Vagina (tissue), 2 donors: ENCODE results near the gene C20orf202. TPM values are rescaled to one million over a fixed set of nuclear protein-coding genes. Genes with fewer than 3 reads are reported as not detected.

Source experiments
- DNase-seq, 2 donors: peaks; one replicate each; pipeline ENCODE4 v3.0.0-alpha.2; 2017; ENCODE audit errors: extremely low spot score in 2 of 2
- H3K27ac ChIP-seq: fragments of 200-600 bp; sonication (generic); one replicate; pipeline ENCODE4 v1.5.1; 2019
- H3K27me3 ChIP-seq: fragments of 200-600 bp; sonication (generic); one replicate; pipeline ENCODE4 v1.5.1; 2019
- H3K36me3 ChIP-seq, 2 donors: fragments of 200-600 bp; sonication (generic); one replicate each; pipeline ENCODE4 v1.5.1; 2017 to 2019
- H3K4me1 ChIP-seq: fragments of 200-600 bp; sonication (generic); one replicate; pipeline ENCODE4 v1.5.1; 2019
- H3K4me3 ChIP-seq, 2 donors: fragments of 200-600 bp; sonication (generic); 1 replicate in 1 of 2; 2 replicates in 1 of 2; pipeline ENCODE4 v1.5.1; 2016 to 2019
- H3K9me3 ChIP-seq: fragments of 200-600 bp; sonication (generic); one replicate; pipeline ENCODE4 v1.5.1; 2019
- CTCF ChIP-seq, 3 experiments: fragments of 450-650 bp in 2 of 3; fragments of 200-600 bp in 1 of 3; sonication (generic) in 1 of 3; IDR thresholded peaks; one replicate each; pipeline ENCODE4 v1.5.1; 2017 to 2019; ENCODE audit warnings: antibody characterized with exemption in 3 of 3, mild to moderate bottlenecking in 2 of 3, moderate library complexity in 2 of 3
- POLR2A ChIP-seq, 2 donors: fragments of 450-650 bp; IDR thresholded peaks; one replicate each; pipeline ENCODE4 v1.6.1; 2017; ENCODE audit warnings: antibody characterized with exemption in 2 of 2, mild to moderate bottlenecking in 2 of 2, moderate library complexity in 2 of 2
- POLR2AphosphoS5 ChIP-seq, 2 donors: sonication (generic); formaldehyde crosslinking; IDR thresholded peaks; one replicate each; pipeline ENCODE4 v1.9.0; 2017; ENCODE audit warnings: antibody characterized with exemption in 2 of 2, mild to moderate bottlenecking in 2 of 2, low read depth in 1 of 2; ENCODE audit not compliant: insufficient read depth in 1 of 2
- intact Hi-C: fragments of 100-400 bp; cut with DNase I; formaldehyde crosslinking; loops from one replicate; pipeline ENCODE4 v1.15.1; 2023
- total RNA-seq: library from RNA; depleted of rRNA; stranded (reverse); fragments of >200 nt; gene quantifications from one replicate; pipeline ENCODE4 v1.2.3, GENCODE V29; 2016

C20orf202 gene
- total RNA-seq, 1 donor from 2014 or later: not detected

- no peaks in the 10 kb centered on the region for H3K36me3 ChIP-seq
- no peaks in the 10 kb centered on the region for H3K27me3 ChIP-seq
- intact Hi-C loops: no loop called here
- TF ChIP-seq CTCF (IDR thresholded peaks at IDR 0.05) (no peak), POLR2A (IDR thresholded peaks at IDR 0.05) (no peak), POLR2AphosphoS5 (IDR thresholded peaks at IDR 0.05; ENCODE audit: insufficient read depth in 1 of 2, low read depth in 1 of 2) (no peak)
- no peak for DNase-seq
- no peaks in the 10 kb centered on the region for H3K4me1 ChIP-seq
- no peak overlapping the region for H3K27ac ChIP-seq
- no peaks in the 10 kb centered on the region for H3K9me3 ChIP-seq
- H3K4me3 ChIP-seq: no peak overlapping the region
These were observed 49.2 kb downstream of the C20orf202 start for GRCh38 chr20:1252416-1252815.

GRCh38 chr20:1254254-1254653 is 51.0 kb downstream of the C20orf202 start:
- H3K27ac ChIP-seq: no peak overlapping the region
- H3K4me3 ChIP-seq: no peak overlapping the region
- intact Hi-C loops: no loop called here
- no peaks in the 10 kb centered on the region for H3K4me1 ChIP-seq
- no peak for DNase-seq
- TF ChIP-seq POLR2AphosphoS5 (IDR thresholded peaks at IDR 0.05; ENCODE audit: insufficient read depth in 1 of 2, low read depth in 1 of 2) (no peak), POLR2A (IDR thresholded peaks at IDR 0.05) (no peak), CTCF (IDR thresholded peaks at IDR 0.05) (no peak)
- H3K27me3 ChIP-seq: no peaks in the 10 kb centered on the region
- no peaks in the 10 kb centered on the region for H3K9me3 ChIP-seq
- no peaks in the 10 kb centered on the region for H3K36me3 ChIP-seq

- TF ChIP-seq POLR2AphosphoS5 (IDR thresholded peaks at IDR 0.05; ENCODE audit: insufficient read depth in 1 of 2, low read depth in 1 of 2) (no peak), CTCF (IDR thresholded peaks at IDR 0.05) (no peak), POLR2A (IDR thresholded peaks at IDR 0.05) (no peak)
- intact Hi-C loops: no loop called here
These were observed 52.4 kb downstream of the C20orf202 start for GRCh38 chr20:1255675-1256074.

More at GRCh38 chr20:1255675-1256074, 52.4 kb downstream of the C20orf202 start:
- Histone ChIP-seq H3K36me3 (no peaks in the 10 kb centered on the region), H3K27me3 (no peaks in the 10 kb centered on the region), H3K27ac (no peak overlapping the region), H3K4me3 (no peak overlapping the region), H3K9me3 (no peaks in the 10 kb centered on the region), H3K4me1 (no peaks in the 10 kb centered on the region)
- DNase-seq: no peak

Other genes with a start within 250 kb of the C20orf202 start
- gene RSPO4, start 201.1 kb upstream of the C20orf202 start, total RNA-seq: not detected
- 52.8 TPM for gene PSMF1, start 84.9 kb upstream of the C20orf202 start, total RNA-seq
- gene TMEM74B, start 18.5 kb upstream of the C20orf202 start, total RNA-seq: 4.2 TPM
- gene RAD21L1, start 22.6 kb downstream of the C20orf202 start, total RNA-seq: not detected
- 6.4 TPM for gene SNPH, start 62.8 kb downstream of the C20orf202 start, total RNA-seq
- 43.5 TPM for gene SDCBP2, start 125.7 kb downstream of the C20orf202 start, total RNA-seq
- gene FKBP1A, start 189.6 kb downstream of the C20orf202 start, total RNA-seq: 212 TPM